Testis (tissue), 2 donors: Measurements from ENCODE around the gene MYH3.

Source experiments
- CTCF ChIP-seq, 3 experiments: fragments of 450-650 bp in 2 of 3; fragments of 200-600 bp in 1 of 3; sonication (generic) in 1 of 3; IDR thresholded peaks; one replicate each; pipeline ENCODE4 v1.5.1; 2016 to 2019; ENCODE audit warnings: antibody characterized with exemption in 3 of 3, mild to moderate bottlenecking in 2 of 3, moderate library complexity in 1 of 3
- POLR2A ChIP-seq: fragments of 450-650 bp; IDR thresholded peaks from one replicate; pipeline ENCODE4 v1.6.1; 2017; ENCODE audit warnings: antibody characterized with exemption, mild to moderate bottlenecking, moderate library complexity

- TF ChIP-seq CTCF (IDR thresholded peaks at IDR 0.05) (no peak), POLR2A (no peak)
Measured at GRCh38 chr17:10626390-10626789, 30.7 kb downstream of the MYH3 start.
